Loucy (cell line): ENCODE measurements around the gene PPP2R5C.

Experiments used
- H2AFZ ChIP-seq: fragments of 200-600 bp; sonication (generic); 2 replicates; pipeline ENCODE4 v1.6.0; 2016; ENCODE audit warnings: antibody characterized with exemption, mild to moderate bottlenecking, low read length, moderate library complexity
- H3F3A ChIP-seq: fragments of 200-600 bp; 2 replicates; pipeline ENCODE4 v1.6.0; 2016; ENCODE audit warnings: antibody characterized with exemption, low read depth, mild to moderate bottlenecking
- H3K27me3 ChIP-seq: fragments of 200-600 bp; sonication (generic); 2 replicates; pipeline ENCODE4 v1.6.1; 2014; ENCODE audit warnings: low read length, mild to moderate bottlenecking; ENCODE audit not compliant: insufficient read depth, poor library complexity, severe bottlenecking
- H3K36me3 ChIP-seq: fragments of 200-600 bp; sonication (generic); 2 replicates; pipeline ENCODE4 v1.6.1; 2016; ENCODE audit warnings: low read length; ENCODE audit not compliant: insufficient read depth
- H3K4me1 ChIP-seq: fragments of 200-600 bp; sonication (generic); 2 replicates; pipeline ENCODE4 v1.5.1; 2014; ENCODE audit warnings: low read length, mild to moderate bottlenecking; ENCODE audit not compliant: insufficient read depth, poor library complexity, severe bottlenecking
- H3K4me2 ChIP-seq: fragments of 200-600 bp; sonication (generic); 2 replicates; pipeline ENCODE4 v1.6.0; 2014; ENCODE audit warnings: antibody characterized with exemption, low read length, low read depth, mild to moderate bottlenecking; ENCODE audit not compliant: poor library complexity, severe bottlenecking
- H3K4me3 ChIP-seq: fragments of 200-600 bp; sonication (generic); 2 replicates; pipeline ENCODE4 v1.5.1; 2014; ENCODE audit warnings: low read length, mild to moderate bottlenecking, mixed read lengths; ENCODE audit not compliant: poor library complexity, severe bottlenecking
- H3K79me2 ChIP-seq: fragments of 200-600 bp; sonication (generic); 2 replicates; pipeline ENCODE4 v1.6.1; 2014; ENCODE audit warnings: low read length; ENCODE audit not compliant: insufficient read depth
- H3K9ac ChIP-seq: fragments of 200-600 bp; sonication (generic); 2 replicates; pipeline ENCODE4 v1.6.0; 2014; ENCODE audit warnings: mild to moderate bottlenecking, low read depth, low read length, moderate library complexity; ENCODE audit not compliant: poor library complexity, severe bottlenecking
- H3K9me2 ChIP-seq: fragments of 200-600 bp; sonication (generic); replicated peaks from 2 replicates; pipeline ENCODE4 v1.6.1; 2016; ENCODE audit warnings: low read depth, low read length, mixed read lengths
- H3K9me3 ChIP-seq: fragments of 200-600 bp; sonication (generic); 2 replicates; pipeline ENCODE4 v1.6.1; 2014; ENCODE audit warnings: mild to moderate bottlenecking, antibody characterized with exemption, low read length, low read depth; ENCODE audit not compliant: insufficient read depth
- H4K20me1 ChIP-seq: fragments of 200-600 bp; sonication (generic); 2 replicates; pipeline ENCODE4 v1.6.0; 2014; ENCODE audit warnings: antibody characterized with exemption, low read length, mild to moderate bottlenecking; ENCODE audit not compliant: insufficient read depth, poor library complexity, severe bottlenecking
- EZH2phosphoT487 ChIP-seq: fragments of 200-600 bp; IDR thresholded peaks from 2 replicates; pipeline ENCODE4 v1.6.1; 2018; ENCODE audit warnings: antibody characterized with exemption, mild to moderate bottlenecking, moderate library complexity, borderline replicate concordance
- TF ChIP-seq, protein P1 (sequence below): fragments of 200-600 bp; sonication (generic); conservative IDR thresholded peaks from 2 replicates; pipeline ENCODE4 v1.5.1; 2014; ENCODE audit warnings: mild to moderate bottlenecking, antibody characterized with exemption, low read length

Gene PPP2R5C

DNA sequence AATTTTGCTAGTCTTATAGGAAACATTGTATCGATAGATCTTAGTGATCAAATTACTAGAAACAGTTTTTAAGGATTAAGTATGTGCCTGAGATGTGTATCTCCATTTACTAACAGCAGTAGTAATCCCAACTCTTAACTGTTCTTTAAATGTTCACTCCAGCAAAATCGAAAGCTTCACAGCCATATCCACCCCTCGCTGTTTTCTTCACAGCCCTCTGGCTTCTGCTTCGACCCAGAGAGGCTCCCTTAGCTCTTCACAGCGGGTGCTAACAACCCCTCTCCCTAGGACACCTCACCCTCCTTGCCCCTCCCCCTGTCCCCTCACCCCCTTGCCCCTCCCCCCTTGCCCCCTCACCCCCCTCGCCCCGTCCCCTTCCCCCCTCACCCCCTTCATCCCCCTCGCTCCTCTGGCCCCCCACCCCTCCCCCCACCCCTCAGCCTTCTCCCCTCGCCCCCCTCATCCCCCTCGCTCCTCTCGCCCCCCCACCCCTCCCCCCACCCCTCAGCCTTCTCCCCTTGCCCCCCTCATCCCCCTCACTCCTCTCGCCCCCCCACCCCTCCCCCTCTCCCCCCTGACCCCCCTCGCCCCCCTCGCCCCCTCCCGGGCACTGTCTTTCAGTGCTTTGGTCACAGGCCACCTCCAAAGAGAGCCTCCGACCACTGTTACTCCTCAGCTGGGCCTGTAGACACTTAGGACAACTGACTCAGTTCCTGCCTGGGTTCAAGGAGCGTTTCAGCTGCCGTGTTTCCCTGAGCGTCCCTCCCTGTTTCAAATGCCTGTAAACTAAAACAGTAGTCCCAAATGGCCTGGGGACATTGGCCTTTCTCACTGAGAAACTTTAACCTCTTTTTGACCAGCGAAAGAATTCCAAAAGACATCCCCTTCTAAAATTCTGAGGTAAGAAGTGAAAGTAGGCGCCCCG lies 156.8 kb downstream of the PPP2R5C start:
- H3K27me3 ChIP-seq = no peaks in the 10 kb centered on the region
- H3K9ac ChIP-seq = no peak overlapping the region
- no peaks in the 10 kb centered on the region for H3K9me3 ChIP-seq
- H3K9me2 ChIP-seq = no peaks in the 10 kb centered on the region
- no peak overlapping the region for H3K4me2 ChIP-seq
- H4K20me1 ChIP-seq = no peaks in the 10 kb centered on the region
- peaks cover 38% of the 10 kb centered on the region; the same call in 1 of the 2 replicates for H3K36me3 ChIP-seq
- no peaks in the 10 kb centered on the region for H3K4me1 ChIP-seq
- H3K4me3 ChIP-seq = no peak overlapping the region
- TF ChIP-seq, protein P1, sequence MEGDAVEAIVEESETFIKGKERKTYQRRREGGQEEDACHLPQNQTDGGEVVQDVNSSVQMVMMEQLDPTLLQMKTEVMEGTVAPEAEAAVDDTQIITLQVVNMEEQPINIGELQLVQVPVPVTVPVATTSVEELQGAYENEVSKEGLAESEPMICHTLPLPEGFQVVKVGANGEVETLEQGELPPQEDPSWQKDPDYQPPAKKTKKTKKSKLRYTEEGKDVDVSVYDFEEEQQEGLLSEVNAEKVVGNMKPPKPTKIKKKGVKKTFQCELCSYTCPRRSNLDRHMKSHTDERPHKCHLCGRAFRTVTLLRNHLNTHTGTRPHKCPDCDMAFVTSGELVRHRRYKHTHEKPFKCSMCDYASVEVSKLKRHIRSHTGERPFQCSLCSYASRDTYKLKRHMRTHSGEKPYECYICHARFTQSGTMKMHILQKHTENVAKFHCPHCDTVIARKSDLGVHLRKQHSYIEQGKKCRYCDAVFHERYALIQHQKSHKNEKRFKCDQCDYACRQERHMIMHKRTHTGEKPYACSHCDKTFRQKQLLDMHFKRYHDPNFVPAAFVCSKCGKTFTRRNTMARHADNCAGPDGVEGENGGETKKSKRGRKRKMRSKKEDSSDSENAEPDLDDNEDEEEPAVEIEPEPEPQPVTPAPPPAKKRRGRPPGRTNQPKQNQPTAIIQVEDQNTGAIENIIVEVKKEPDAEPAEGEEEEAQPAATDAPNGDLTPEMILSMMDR = no peak
- no peak for TF ChIP-seq EZH2phosphoT487
- H3F3A ChIP-seq = no peaks in the 10 kb centered on the region
- no peaks in the 10 kb centered on the region for H3K79me2 ChIP-seq
- no peak overlapping the region for H2AFZ ChIP-seq

DNA sequence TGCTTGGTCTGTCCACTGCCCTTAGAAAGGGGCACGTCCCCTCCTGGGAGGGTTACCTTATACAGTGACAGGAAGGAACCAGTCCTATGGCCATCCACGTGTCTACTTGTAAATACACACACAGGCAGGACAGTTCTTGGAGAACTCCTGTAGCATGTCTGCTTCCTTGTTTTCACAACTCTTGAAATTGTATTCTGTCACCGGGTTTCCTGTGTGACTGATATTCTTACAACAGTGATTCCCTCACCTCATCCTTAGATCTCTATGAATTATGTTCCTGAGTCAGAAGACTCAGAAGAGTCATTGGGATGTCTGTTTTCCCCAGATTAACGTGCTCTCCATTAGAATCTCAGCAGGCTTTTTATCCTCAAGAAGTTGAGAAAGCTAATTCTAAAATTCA lies 158.8 kb downstream of the PPP2R5C start:
- Histone ChIP-seq H3K4me2 (no peak overlapping the region), H3K4me3 (no peak overlapping the region), H3K36me3 (peaks cover 30% of the 10 kb centered on the region; the same call in 1 of the 2 replicates), H3K9me2 (no peaks in the 10 kb centered on the region), H3F3A (no peaks in the 10 kb centered on the region), H3K27me3 (no peaks in the 10 kb centered on the region), H3K9ac (no peak overlapping the region), H4K20me1 (no peaks in the 10 kb centered on the region), H3K4me1 (no peaks in the 10 kb centered on the region), H3K79me2 (no peaks in the 10 kb centered on the region), H3K9me3 (no peaks in the 10 kb centered on the region), H2AFZ (no peak overlapping the region)
- TF ChIP-seq, protein P1 = no peak
- no peak for TF ChIP-seq EZH2phosphoT487

DNA sequence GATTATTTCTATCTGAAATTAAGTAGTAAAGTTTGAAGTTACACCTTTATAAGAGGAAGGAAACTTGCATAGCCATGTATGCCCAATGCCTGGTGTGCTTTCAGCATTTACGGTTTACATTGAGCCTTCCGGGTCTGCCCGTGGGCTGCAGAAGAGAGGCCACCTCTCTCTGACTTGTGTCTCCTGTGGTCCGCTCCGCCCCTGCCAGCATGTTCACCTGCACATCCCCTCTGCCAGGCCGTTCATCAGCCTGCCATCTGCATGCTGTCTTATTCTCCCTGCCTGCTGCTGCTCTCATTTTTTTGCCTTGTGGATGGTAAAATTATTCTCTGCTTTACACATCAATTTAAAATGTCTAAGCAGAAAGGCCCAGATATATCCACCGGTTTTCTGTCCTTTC lies 161.4 kb downstream of the PPP2R5C start:
- Histone ChIP-seq H3K4me1 (no peaks in the 10 kb centered on the region), H3K36me3 (peaks cover 26% of the 10 kb centered on the region; the same call in 1 of the 2 replicates), H4K20me1 (no peaks in the 10 kb centered on the region), H3K9me2 (no peaks in the 10 kb centered on the region), H3K9ac (no peak overlapping the region), H3K27me3 (no peaks in the 10 kb centered on the region), H3K4me3 (no peak overlapping the region), H3F3A (no peaks in the 10 kb centered on the region), H3K79me2 (no peaks in the 10 kb centered on the region), H3K9me3 (no peaks in the 10 kb centered on the region), H3K4me2 (no peak overlapping the region), H2AFZ (no peak overlapping the region)
- TF ChIP-seq EZH2phosphoT487 = no peak
- TF ChIP-seq, protein P1 = no peak
